HG03469 (cell line): ENCODE results near the gene SAMD4B.

Source experiments
- ATAC-seq: cut with Tn5 transposase; IDR thresholded peaks from one replicate; pipeline ENCODE4 v1.9.1; 2021; ENCODE audit warnings: mild to moderate bottlenecking, moderate library complexity, moderate number of reproducible peaks; ENCODE audit not compliant: unreplicated experiment

Gene SAMD4B

DNA sequence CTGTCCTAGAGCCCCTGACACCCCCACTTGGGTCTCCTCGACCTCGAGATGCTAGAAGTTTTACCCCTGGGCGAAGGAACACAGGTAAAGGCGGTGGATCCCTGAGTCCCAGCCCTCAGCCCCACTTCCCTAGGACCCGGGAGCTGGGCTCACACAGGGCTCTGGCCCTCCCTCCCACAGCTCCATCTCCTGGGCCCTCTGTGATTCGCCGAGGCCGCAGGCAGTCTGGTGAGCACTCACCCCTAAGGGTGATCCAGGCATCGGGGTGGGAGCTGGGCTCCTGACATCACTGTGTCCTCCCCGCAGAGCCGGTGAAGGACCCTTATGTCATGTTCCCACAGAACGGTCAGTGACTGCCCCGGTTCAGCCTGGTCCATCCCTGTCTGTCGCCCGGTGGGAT is 78.5 kb downstream of the SAMD4B start:
- ATAC-seq = no peak

DNA sequence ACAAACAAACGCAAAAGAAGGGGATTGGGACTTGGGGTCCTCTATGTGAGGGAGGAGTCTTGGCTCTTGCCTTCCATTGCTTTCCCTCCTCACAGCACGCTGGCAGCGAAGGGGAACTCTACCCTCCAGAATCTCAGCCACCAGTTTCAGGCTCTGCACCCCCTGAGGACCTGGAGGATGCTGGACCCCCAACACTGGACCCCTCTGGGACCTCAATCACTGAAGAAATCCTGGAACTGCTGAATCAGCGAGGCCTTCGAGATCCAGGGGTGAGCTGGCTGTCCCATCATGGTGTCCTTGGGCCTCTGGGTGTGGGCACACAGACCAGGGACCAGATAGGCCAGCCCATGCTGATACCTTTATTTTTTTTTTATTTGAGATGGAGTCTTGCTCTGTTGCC is 79.8 kb downstream of the SAMD4B start:
- no peak for ATAC-seq

DNA sequence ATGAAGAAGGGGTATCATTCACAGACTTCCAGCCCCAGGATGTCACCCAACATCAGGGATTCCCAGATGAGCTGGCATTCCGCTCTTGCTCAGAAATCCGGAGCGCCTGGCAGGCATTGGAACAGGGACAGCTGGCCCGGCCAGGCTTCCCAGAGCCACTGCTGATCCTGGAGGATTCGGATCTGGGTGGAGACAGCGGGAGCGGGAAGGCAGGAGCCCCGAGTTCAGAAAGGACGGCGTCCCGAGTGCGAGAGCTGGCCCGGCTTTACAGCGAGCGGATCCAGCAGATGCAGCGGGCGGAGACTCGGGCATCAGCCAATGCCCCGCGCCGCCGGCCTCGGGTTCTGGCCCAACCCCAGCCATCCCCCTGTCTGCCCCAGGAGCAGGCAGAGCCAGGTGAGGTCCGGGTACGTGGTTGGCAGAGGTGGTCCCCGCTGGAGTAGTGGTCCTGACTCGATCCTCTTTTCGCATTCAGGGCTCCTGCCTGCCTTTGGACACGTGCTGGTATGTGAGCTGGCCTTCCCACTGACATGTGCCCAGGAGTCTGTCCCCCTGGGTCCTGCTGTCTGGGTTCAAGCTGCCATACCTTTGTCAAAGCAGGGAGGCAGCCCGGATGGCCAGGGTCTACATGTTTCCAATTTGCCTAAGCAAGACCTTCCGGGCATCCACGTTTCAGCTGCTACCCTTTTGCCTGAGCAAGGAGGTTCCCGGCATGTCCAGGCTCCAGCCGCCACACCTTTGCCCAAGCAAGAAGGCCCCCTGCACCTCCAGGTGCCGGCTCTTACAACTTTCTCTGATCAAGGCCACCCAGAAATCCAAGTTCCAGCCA is 81.3 kb downstream of the SAMD4B start:
- ATAC-seq = no peak

- no peak for ATAC-seq
These were observed 82.7 kb downstream of the SAMD4B start for GRCh38 chr19:39424934-39425333.

DNA sequence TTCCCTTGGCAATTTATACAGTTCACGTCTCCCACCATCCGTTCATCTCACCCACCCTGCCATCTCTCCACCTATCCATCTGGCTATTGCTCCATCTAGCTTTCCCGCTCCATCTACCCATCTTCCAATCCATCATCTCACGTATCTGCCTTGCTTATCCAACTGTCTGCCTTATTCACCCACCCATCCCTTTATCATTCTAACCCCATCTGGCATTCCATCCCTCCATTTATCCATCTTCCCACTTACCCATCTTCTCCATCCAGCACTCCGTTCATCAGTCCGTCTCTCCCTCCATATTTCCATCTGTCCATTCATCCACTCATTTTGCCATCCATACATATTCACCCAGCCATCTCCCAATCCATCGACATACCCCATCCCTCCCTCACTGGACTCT is 83.5 kb downstream of the SAMD4B start:
- no peak for ATAC-seq

DNA sequence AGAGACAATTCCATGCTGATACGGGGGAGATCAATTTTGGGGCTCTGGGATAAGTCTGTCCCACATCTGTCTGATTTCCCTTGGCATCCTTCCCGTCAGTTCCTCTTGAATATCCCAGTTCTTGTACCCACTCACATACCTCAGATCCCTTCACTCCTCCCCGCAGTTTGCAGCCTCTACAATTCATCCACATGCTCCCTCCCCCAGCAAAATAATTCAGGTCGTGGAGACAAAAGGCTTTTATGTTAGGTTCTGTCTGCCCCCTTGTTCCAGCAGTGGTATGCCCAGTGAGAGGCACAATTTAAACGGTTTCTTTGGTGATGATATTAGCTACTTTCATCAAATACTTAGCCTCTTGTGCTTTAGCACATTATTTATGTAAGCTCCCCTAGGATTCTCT is 83.9 kb downstream of the SAMD4B start:
- no peak for ATAC-seq

- no peak for ATAC-seq
These were observed 85.5 kb downstream of the SAMD4B start for GRCh38 chr19:39427707-39428106.

- ATAC-seq = no peak
These were observed 86.3 kb downstream of the SAMD4B start for GRCh38 chr19:39428283-39429112.

- ATAC-seq = peak; percentile 33
These were observed 88.7 kb downstream of the SAMD4B start for GRCh38 chr19:39430675-39431593.

DNA sequence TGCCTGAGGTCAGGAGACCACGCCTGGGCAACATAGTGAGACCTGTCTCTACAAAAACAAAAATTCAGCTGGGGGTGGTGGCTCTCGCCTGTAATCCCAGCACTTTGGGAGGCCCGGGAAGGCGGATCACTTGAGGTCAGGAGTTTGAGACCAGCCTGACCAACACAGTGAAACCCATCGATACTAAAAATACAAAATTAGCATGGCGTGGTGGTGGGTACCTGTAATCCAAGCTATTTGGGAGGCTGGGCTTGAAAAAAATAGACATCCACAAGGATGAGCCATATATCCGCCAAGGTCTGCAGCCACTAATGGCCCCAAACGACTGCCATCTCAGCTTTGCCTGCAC is 90.4 kb downstream of the SAMD4B start:
- ATAC-seq = no peak

GRCh38 chr19:39433480-39434079 is 91.4 kb downstream of the SAMD4B start:
- no peak for ATAC-seq

GRCh38 chr19:39434123-39435076 is 92.2 kb downstream of the SAMD4B start:
- no peak for ATAC-seq
